H1 (cell line): Measurements from ENCODE around the gene CROCC. TPM values are rescaled to one million over a fixed set of nuclear protein-coding genes. Genes with fewer than 3 reads are reported as not detected.
A peak's percentile ranks its signal among the peaks of the same experiment; 100 is the strongest.

Experiments used
- CTCF ChIA-PET: fragments of 300-600 bp; sonication (Branson Sonifier 250); formaldehyde crosslinking; loops from one replicate; lab custom pipeline; 2021; ENCODE audit not compliant: partially characterized antibody; lab: Charles Lee
- POLR2A ChIA-PET: fragments of 300-600 bp; sonication (Branson Sonifier 250); formaldehyde crosslinking; loops from one replicate; lab custom pipeline; 2021; ENCODE audit warnings: inconsistent platforms; ENCODE audit not compliant: partially characterized antibody; lab: Charles Lee
- DNase-seq, 2 experiments: peaks; one replicate each; pipeline versions ENCODE4 v3.0.0 to v3.0.0-alpha.2; 2010 to 2022; ENCODE audit warnings: low spot score in 2 of 2, low read depth in 1 of 2, mixed read lengths in 1 of 2
- FAIRE-seq: peaks from 2 replicates; lab custom pipeline; 2011; peaks lifted over from hg19 to GRCh38; lab: Jason Lieb, UNC
- H2AFZ ChIP-seq: 2 replicates; pipeline ENCODE4 v1.8.1; 2012; ENCODE audit warnings: low read length, inconsistent platforms
- H2AK5ac ChIP-seq: 2 replicates; pipeline ENCODE4 v1.6.1; 2013; ENCODE audit warnings: low read depth, low read length
- H2BK120ac ChIP-seq: replicated peaks from 2 replicates; pipeline ENCODE3; 2013; ENCODE audit warnings: low read depth, low read length, inconsistent platforms
- H2BK12ac ChIP-seq: 2 replicates; pipeline ENCODE4 v1.6.1; 2013; ENCODE audit warnings: low read depth, low read length
- H2BK15ac ChIP-seq: 2 replicates; pipeline ENCODE4 v1.6.1; 2013; ENCODE audit warnings: low read length
- H2BK20ac ChIP-seq: 2 replicates; pipeline ENCODE4 v1.6.1; 2013; ENCODE audit warnings: low read length
- H2BK5ac ChIP-seq: 2 replicates; pipeline ENCODE4 v1.6.1; 2013; ENCODE audit warnings: low read depth, low read length
- H3K14ac ChIP-seq: 2 replicates; pipeline ENCODE4 v1.6.1; 2013; ENCODE audit warnings: inconsistent platforms; ENCODE audit not compliant: insufficient read length
- H3K18ac ChIP-seq: 2 replicates; pipeline ENCODE4 v1.6.1; 2013; ENCODE audit warnings: low read length; ENCODE audit errors: extremely low read depth
- H3K23ac ChIP-seq: 2 replicates; pipeline ENCODE4 v1.6.1; 2013; ENCODE audit warnings: inconsistent platforms; ENCODE audit not compliant: insufficient read length
- H3K23me2 ChIP-seq: 2 replicates; pipeline ENCODE4 v1.6.1; 2013; ENCODE audit warnings: low read depth, low read length
- H3K27ac ChIP-seq: 2 replicates; pipeline ENCODE4 v1.6.1; 2011; ENCODE audit warnings: low read depth, low read length, inconsistent platforms
- H3K27me3 ChIP-seq, 4 experiments: replicated peaks in 1 of 4; 1 replicate in 1 of 4; 2 replicates in 3 of 4; pipeline versions ENCODE4 v1.6.1 to v1.8.1; 2011 to 2013; ENCODE audit warnings: low read length in 3 of 4, mild to moderate bottlenecking in 3 of 4, inconsistent platforms in 2 of 4, mixed read lengths in 2 of 4, moderate library complexity in 1 of 4; ENCODE audit not compliant: control insufficient read depth in 3 of 4, insufficient read depth in 3 of 4; ENCODE audit errors: extremely low read depth in 1 of 4
- H3K36me3 ChIP-seq, 4 experiments: 2 replicates each; pipeline versions ENCODE4 v1.6.1 to v1.8.1; 2011 to 2013; ENCODE audit warnings: mild to moderate bottlenecking in 4 of 4, low read length in 3 of 4, moderate library complexity in 2 of 4, control low read depth in 1 of 4, inconsistent platforms in 1 of 4; ENCODE audit not compliant: insufficient read depth in 4 of 4, control insufficient read depth in 2 of 4
- H3K4ac ChIP-seq: replicated peaks from 2 replicates; pipeline ENCODE3; 2013; ENCODE audit warnings: low read length, low read depth, mixed read lengths, inconsistent platforms; ENCODE audit not compliant: insufficient read length
- H3K4me1 ChIP-seq, 4 experiments: replicated peaks in 1 of 4; 1 replicate in 1 of 4; 2 replicates in 3 of 4; pipeline versions ENCODE4 v1.6.1 to v1.8.1; 2011 to 2013; ENCODE audit warnings: low read length in 3 of 4, inconsistent platforms in 2 of 4, mixed read lengths in 1 of 4; ENCODE audit not compliant: insufficient read depth in 4 of 4, control insufficient read depth in 3 of 4
- H3K4me2 ChIP-seq, 2 experiments: 2 replicates each; pipeline versions ENCODE4 v1.6.1 to v1.8.1; 2011 to 2013; ENCODE audit warnings: low read depth in 2 of 2, low read length in 2 of 2, control low read depth in 1 of 2, inconsistent platforms in 1 of 2, mild to moderate bottlenecking in 1 of 2; ENCODE audit not compliant: insufficient read depth in 1 of 2
- H3K4me3 ChIP-seq, 4 experiments: fragments of 200-600, 300-600 bp in 1 of 4; sonication (generic), shearing (Covaris generic), sonication (Bioruptor Twin) in 1 of 4; 2 replicates each; pipeline versions ENCODE4 v1.5.1 to v1.8.1; 2011 to 2016; ENCODE audit warnings: low read length in 4 of 4, low read depth in 3 of 4, control low read depth in 2 of 4, inconsistent platforms in 2 of 4, mild to moderate bottlenecking in 2 of 4, mixed read lengths in 1 of 4, moderate library complexity in 1 of 4; ENCODE audit not compliant: insufficient read depth in 2 of 4; ENCODE audit errors: extremely low read depth in 1 of 4
- H3K56ac ChIP-seq: replicated peaks from 2 replicates; pipeline ENCODE3; 2013; ENCODE audit warnings: low read depth, mild to moderate bottlenecking, mixed read lengths, low read length, inconsistent platforms; ENCODE audit not compliant: insufficient read length
- H3K79me1 ChIP-seq: 2 replicates; pipeline ENCODE4 v1.6.1; 2013; ENCODE audit warnings: low read depth, low read length, control low read depth
- H3K79me2 ChIP-seq, 2 experiments: 2 replicates each; pipeline versions ENCODE4 v1.6.1 to v1.8.1; 2012 to 2013; ENCODE audit warnings: low read length in 2 of 2, mild to moderate bottlenecking in 2 of 2, inconsistent platforms in 1 of 2; ENCODE audit not compliant: insufficient read depth in 2 of 2, control insufficient read depth in 1 of 2
- H3K9ac ChIP-seq, 4 experiments: replicated peaks in 1 of 4; 1 replicate in 1 of 4; 2 replicates in 3 of 4; pipeline versions ENCODE4 v1.6.1 to v1.8.1; 2011 to 2013; ENCODE audit warnings: low read depth in 3 of 4, low read length in 3 of 4, control low read depth in 2 of 4, mild to moderate bottlenecking in 2 of 4, moderate library complexity in 2 of 4, inconsistent platforms in 1 of 4; ENCODE audit errors: extremely low read depth in 1 of 4
- H3K9me3 ChIP-seq, 2 experiments: 2 replicates each; pipeline versions ENCODE4 v1.6.1 to v1.8.1; 2012 to 2013; ENCODE audit warnings: mild to moderate bottlenecking in 2 of 2, moderate library complexity in 2 of 2, control low read depth in 1 of 2, inconsistent platforms in 1 of 2, low read depth in 1 of 2, low read length in 1 of 2, mixed read lengths in 1 of 2; ENCODE audit not compliant: insufficient read depth in 2 of 2
- H4K20me1 ChIP-seq, 2 experiments: replicated peaks in 1 of 2; 2 replicates each; pipeline versions ENCODE3 to v1.8.1; 2011 to 2013; ENCODE audit warnings: inconsistent platforms in 2 of 2, low read length in 2 of 2, mild to moderate bottlenecking in 1 of 2; ENCODE audit not compliant: insufficient read depth in 2 of 2, control insufficient read depth in 1 of 2
- H4K5ac ChIP-seq: 2 replicates; pipeline ENCODE4 v1.6.1; 2013; ENCODE audit warnings: low read length, low read depth, mixed read lengths, inconsistent platforms; ENCODE audit not compliant: insufficient read length
- H4K8ac ChIP-seq: 2 replicates; pipeline ENCODE4 v1.8.0; 2013; ENCODE audit warnings: mild to moderate bottlenecking, moderate library complexity, low read length, inconsistent platforms; ENCODE audit not compliant: insufficient read depth; ENCODE audit errors: extremely low read depth
- H4K91ac ChIP-seq: replicated peaks from 2 replicates; pipeline ENCODE3; 2013; ENCODE audit warnings: low read length, mixed read lengths, inconsistent platforms; ENCODE audit not compliant: insufficient read length
- CTCF ChIP-seq, 3 experiments: IDR thresholded peaks; 1 replicate in 2 of 3; 2 replicates in 1 of 3; pipeline versions ENCODE4 v1.5.1 to v1.6.1; 2011; ENCODE audit warnings: low read length in 3 of 3, mild to moderate bottlenecking in 3 of 3, inconsistent platforms in 2 of 3, low read depth in 1 of 3, moderate library complexity in 1 of 3; ENCODE audit not compliant: insufficient read depth in 1 of 3; ENCODE audit errors: control extremely low read depth in 1 of 3
- POLR2A ChIP-seq, 2 experiments: IDR thresholded peaks; 1 replicate in 1 of 2; 2 replicates in 1 of 2; pipeline ENCODE4 v1.6.1; 2011; ENCODE audit warnings: low read depth in 2 of 2, low read length in 2 of 2, mild to moderate bottlenecking in 2 of 2; ENCODE audit errors: control extremely low read depth in 1 of 2
- RAD21 ChIP-seq, 2 experiments: IDR thresholded peaks in 1 of 2; conservative IDR thresholded peaks in 1 of 2; 2 replicates each; pipeline ENCODE4 v1.6.1; 2011; ENCODE audit warnings: low read depth in 2 of 2, low read length in 2 of 2, improper control_type of control experiment in 1 of 2, inconsistent platforms in 1 of 2, mild to moderate bottlenecking in 1 of 2, moderate library complexity in 1 of 2
- SP1 ChIP-seq: IDR thresholded peaks from 2 replicates; pipeline ENCODE4 v1.6.1; 2011; ENCODE audit warnings: low read depth, low read length
- WGBS, 2 experiments: shearing (Covaris generic) in 1 of 2; methylation state at CpG; one replicate each; pipeline versions ENCODE4 v1.1.6 to v1.1.7; 2013 to 2015; ENCODE audit warnings: low lambda C conversion rate in 2 of 2, mixed read lengths in 2 of 2, inconsistent platforms in 1 of 2, low coverage in 1 of 2, missing lambda C conversion rate in 1 of 2; ENCODE audit not compliant: insufficient replicate concordance in 2 of 2, insufficient coverage in 1 of 2, insufficient read length in 1 of 2; ENCODE audit errors: extremely low coverage in 1 of 2, missing lambda C conversion rate in 1 of 2; 5-methylcytosine and 5-hydroxymethylcytosine counted together
- polyA plus RNA-seq, 7 experiments: library from polyadenylated mRNA; depleted of rRNA in 3 of 7; stranded (reverse) in 5 of 7; unstranded in 2 of 7; fragments of >200 nt in 5 of 7; fragments of 200-250 nt in 2 of 7; gene quantifications; 1 replicate in 5 of 7; 2 replicates in 1 of 7; 4 replicates in 1 of 7; pipeline versions ENCODE4 v1.2.1 to v1.2.3, GENCODE V29; 2011 to 2013; ENCODE audit warnings: missing spikeins in 2 of 7, mixed read lengths in 2 of 7
- total RNA-seq: library from RNA; stranded (reverse); fragmentation: NEBNext Ultra II Directional; extraction: Animal tissue kit (Norgen Biotek cat#: 25700); gene quantifications from 2 replicates; pipeline ENCODE4 v1.2.1, GENCODE V29; 2021

CROCC gene
- total and polyA plus RNA-seq, 2 of the 8 experiments (the other 6 are each of a cell fraction or from before 2014, with no cell fraction given) = 12.1 to 39.5 TPM

- Histone ChIP-seq H3K27me3 (no peaks in the 10 kb centered on the region), H3K4me1 (no peaks in the 10 kb centered on the region), H2AFZ (no peak overlapping the region), H3K79me1 (no peaks in the 10 kb centered on the region), H2BK12ac (no peak overlapping the region), H4K91ac (no peak overlapping the region), H3K4me3 (no peak overlapping the region), H3K23ac (no peak overlapping the region), H3K4me2 (no peak overlapping the region), H3K18ac (no peak overlapping the region), H3K9me3 (no peaks in the 10 kb centered on the region), H4K20me1 (peaks cover 0 to 7% of the 10 kb centered on the region in 2 experiments), H3K27ac (no peak overlapping the region), H3K56ac (no peak overlapping the region), H3K4ac (no peak overlapping the region), H2AK5ac (no peak overlapping the region), H3K23me2 (no peaks in the 10 kb centered on the region), H3K14ac (no peak overlapping the region), H3K36me3 (peaks cover 2 to 45% (median 27%) of the 10 kb centered on the region in 4 experiments; a peak in 7 of 8 replicates), H3K79me2 (no peaks in the 10 kb centered on the region), H2BK5ac (no peak overlapping the region), H4K5ac (no peak overlapping the region), H2BK20ac (no peak overlapping the region), H2BK120ac (no peak overlapping the region), H4K8ac (no peak overlapping the region; the same call in 1 of the 2 replicates), H2BK15ac (no peak overlapping the region), H3K9ac (no peak overlapping the region)
- CTCF ChIA-PET = interaction anchor here (0.6 to 11.4 kb wide), 16 partner anchors 10 to 122 kb away, joined by 3 to 164 read pairs (median 4); partner anchors contain the start of gene MFAP2
- POLR2A ChIA-PET = interaction anchor here (0.6 to 1.1 kb wide), 4 partner anchors 9 to 52 kb away, joined by 3 to 5 read pairs (median 3); no protein-coding TSS in a partner anchor
- WGBS, 2 experiments = no CpG with 5 or more reads among the region's 8 CpGs
- no peak for DNase-seq
- FAIRE-seq = no peak
- TF ChIP-seq POLR2A (IDR thresholded peaks at IDR 0.05; ENCODE audit: control extremely low read depth in 1 of 2, low read depth in 2 of 2, low read length in 2 of 2) (no peak), RAD21 (IDR thresholded peaks at IDR 0.05 in 1 of 2, conservative IDR thresholded peaks at IDR 0.05 in 1 of 2; ENCODE audit: low read depth in 2 of 2, low read length in 2 of 2) (0 out of 4 replicates have a peak, but pooled peaks have one; percentile 7 to 8), SP1 (no peak), CTCF (IDR thresholded peaks at IDR 0.05; ENCODE audit: control extremely low read depth in 1 of 3, insufficient read depth in 1 of 3, low read depth in 1 of 3, low read length in 3 of 3) (peak; percentile 22 to 54 (median 43); a peak in 3 of 4 replicates)
Measured at GRCh38 chr1:16999863-17000262, 78.1 kb downstream of the CROCC start.
